ENCODE data around the gene KCNQ1.

The KCNQ1 gene

GRCh38 chr11:2860636-2861035 is 415.8 kb downstream of the KCNQ1 start:
- no peak for DNase-seq

- no peak for DNase-seq
These were observed 417.8 kb downstream of the KCNQ1 start for GRCh38 chr11:2862395-2863275.

DNA sequence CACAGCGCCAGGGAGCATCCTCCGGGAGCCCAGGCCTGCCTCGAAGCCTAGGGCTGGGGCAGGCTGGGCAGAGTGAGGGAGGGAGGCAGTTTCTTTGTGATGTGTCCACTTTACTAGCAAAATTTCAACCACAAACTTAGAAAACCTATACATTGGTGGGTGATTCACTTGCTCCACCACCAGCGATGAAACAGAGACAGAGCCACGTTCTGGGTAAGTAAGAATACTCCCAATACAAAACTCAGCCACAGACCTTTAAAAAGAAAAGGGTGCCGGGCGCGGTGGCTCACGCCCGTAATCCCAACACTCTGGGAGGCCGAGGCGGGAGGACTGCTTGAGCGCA is 418.4 kb downstream of the KCNQ1 start:
- DNase-seq = no peak

DNA sequence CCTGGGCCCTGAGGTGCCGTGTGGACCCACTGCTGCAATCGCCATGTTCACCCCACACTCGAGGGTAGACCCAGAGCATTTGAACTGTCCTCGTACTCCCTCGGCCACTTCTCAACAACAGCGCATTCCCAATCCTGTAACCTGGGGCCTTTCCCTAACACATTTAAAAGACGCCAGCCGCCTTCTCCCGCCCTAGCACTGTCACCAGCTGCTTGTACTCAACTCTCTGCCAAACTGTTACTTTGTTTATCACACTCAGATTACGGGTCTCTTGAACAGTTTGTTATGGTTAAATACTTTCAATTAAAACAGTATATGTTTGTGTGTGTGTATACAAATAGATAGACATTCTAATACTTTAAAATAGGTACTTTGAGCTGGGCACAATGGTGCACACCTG is 420.1 kb downstream of the KCNQ1 start:
- DNase-seq = no peak

DNA sequence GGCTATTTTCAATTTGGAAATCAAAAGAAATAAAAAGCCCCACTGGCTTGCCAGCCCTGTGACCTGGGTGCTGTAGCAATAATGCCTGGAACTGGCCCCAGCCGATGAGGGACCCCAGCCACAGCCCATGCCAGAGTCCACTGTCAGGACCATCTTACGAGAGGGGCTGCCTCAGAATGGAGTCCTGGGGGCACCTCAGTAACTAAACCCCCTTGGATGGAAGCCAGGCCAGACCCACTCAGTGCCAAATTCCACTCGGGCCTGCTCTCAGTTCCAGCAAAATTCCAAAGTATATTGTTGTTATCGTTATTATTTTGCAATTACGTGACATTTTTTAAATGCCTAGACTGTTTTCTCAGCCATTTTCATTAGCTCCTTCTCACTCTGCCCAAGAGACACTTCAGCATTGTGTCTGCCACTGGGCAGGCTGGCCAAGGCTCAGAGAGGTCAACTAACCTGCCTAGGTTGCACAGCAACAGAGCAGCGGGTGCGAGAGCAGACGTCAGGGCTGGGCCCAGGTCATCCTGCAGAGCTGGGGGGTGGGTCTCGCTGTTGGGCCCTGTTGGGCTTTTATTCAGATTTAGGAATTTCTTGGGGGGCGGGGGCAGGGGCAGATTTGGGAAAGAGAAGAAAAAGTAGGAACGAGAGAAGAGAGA is 421.2 kb downstream of the KCNQ1 start:
- no peak for DNase-seq

- no peak for DNase-seq
These were observed 422.3 kb downstream of the KCNQ1 start for GRCh38 chr11:2867142-2867541.

GRCh38 chr11:2867722-2868505 is 423.1 kb downstream of the KCNQ1 start:
- DNase-seq = no peak

GRCh38 chr11:2868506-2869133 is 423.8 kb downstream of the KCNQ1 start:
- no peak for DNase-seq

DNA sequence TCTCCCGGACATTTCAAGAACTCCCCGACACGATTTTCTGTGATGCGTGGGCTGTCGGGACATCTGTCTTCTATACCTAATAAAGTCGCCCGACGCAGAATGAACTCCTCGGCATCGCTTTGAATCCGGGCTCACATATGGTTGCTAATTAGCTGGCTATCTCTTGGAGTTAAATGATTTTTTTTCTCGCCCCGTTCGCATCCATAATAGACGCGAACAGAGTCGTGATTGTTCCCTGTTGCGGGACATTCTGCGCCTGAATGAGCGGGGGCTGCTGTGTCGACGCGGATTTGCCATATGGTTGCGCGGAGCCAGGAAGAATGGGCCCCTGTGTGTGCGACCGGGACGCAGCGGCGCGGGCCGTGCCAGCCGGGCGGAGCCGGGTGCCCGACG is 424.3 kb downstream of the KCNQ1 start:
- no peak for DNase-seq

- no peak for DNase-seq
These were observed 425.0 kb downstream of the KCNQ1 start for GRCh38 chr11:2869561-2870427.

- DNase-seq = no peak
These were observed 425.7 kb downstream of the KCNQ1 start for GRCh38 chr11:2870460-2870859.

GRCh38 chr11:2870969-2871680 is 426.3 kb downstream of the KCNQ1 start:
- no peak for DNase-seq

DNA sequence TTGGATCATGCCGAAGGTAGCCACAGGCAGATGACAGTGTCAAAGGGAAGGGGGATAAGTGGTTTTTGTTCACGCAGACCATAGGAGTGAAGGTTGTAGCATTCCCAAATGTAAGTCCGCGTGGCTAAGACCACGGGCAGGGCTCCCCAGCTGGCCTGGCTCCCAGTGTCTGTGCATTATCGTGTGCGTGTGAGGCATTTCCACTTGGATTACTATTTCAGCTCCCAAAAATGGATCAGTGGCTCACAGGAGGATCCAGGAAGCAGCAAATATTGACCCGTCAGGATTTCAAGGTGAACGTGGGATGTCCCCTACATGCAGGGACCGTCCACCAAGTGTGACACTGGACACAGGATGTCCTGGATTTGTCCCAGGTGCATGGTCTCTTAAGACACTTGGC is 430.2 kb downstream of the KCNQ1 start:
- no peak for DNase-seq

DNA sequence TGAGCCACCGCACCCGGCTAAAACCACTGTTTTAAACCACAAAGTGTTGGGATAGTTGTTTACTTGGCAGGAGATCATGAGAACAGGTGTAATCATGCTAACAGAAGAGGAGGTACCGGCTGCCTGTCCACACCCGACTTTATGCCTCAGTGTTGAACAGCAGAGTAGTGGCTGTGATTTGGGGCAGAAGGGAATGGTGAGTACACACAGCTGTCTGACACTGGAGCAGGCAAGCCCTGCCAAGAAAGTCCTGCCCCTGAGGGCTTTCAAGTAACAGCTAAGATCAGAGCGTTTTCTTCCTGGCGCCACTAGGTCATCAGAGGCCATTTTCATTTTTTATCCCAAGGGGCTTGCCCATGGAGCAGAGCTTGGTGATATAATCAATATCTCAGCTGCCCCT is 432.7 kb downstream of the KCNQ1 start:
- no peak for DNase-seq

- no peak for DNase-seq
These were observed 434.0 kb downstream of the KCNQ1 start for GRCh38 chr11:2878782-2879181.

DNA sequence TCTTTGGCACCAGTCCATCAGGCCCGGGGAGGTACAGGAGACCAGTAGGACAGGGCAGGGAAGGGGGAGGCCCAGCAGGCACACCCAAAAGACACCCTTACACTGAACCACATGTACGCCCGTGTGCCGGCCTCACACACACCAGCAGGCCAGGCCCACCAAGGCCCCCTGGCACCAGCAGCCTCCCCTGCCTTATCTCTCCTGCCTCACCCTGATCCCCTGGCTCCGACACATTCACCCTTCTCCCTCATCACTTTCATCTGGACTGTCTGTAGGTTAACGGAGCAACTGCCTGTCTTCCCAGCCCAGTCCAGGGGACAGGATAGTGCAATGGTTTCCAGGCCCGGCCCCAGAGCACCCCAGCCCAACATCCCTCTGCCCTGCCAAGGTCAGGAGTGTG is 435.8 kb downstream of the KCNQ1 start:
- DNase-seq = no peak

DNA sequence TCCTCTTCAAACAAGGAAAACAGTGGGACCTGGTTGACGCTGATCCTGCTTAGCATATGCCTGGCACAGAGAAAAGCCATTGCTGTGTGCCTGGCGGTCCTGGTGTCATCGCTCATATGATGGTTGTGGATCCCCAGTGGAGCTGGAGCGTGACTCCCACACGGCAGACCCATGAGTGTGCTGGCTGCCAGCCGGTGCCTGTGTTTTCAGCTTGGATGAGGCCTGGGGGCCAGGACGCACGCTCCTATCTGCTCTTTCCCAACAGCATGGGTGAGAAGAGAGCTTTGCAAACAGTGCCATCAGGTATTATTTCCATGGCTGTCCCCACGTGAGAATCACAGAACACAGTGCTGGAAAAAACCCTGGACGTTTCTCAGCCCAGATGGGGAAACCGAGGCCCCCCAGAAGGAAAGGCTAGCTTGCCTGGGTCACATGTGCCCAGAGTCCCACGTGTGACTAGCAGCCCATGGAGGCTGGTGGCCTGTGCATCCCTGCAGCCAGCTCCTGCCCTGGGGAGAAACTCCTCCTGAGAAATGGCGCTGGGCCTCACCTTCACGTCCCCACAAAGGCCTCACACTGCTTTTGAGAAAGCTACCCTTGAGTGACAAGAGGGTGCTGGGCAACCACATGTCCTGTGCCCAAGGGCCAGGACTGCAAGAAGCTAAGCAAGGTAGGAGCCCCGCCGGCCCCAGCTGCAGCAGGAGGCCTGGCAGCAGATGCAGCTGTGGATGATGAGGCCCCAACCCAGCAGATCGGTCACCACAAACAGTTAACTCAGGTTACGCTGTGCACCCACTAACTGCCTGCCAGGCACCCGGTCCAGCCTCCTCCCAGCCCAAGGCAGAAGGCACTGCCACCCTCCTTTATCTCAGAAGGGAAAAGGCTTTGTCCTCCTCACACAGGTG is 436.5 kb downstream of the KCNQ1 start:
- no peak for DNase-seq

GRCh38 chr11:2881981-2882375 is 437.2 kb downstream of the KCNQ1 start:
- DNase-seq = no peak

GRCh38 chr11:2882396-2883110 is 437.7 kb downstream of the KCNQ1 start:
- DNase-seq = no peak

GRCh38 chr11:2883640-2883978 is 438.8 kb downstream of the KCNQ1 start:
- DNase-seq = no peak
